GM19438 (cell line): ENCODE measurements around the gene ARHGDIA.
"Not testable (repeated sequence)": the region's sequence is repeated elsewhere in the genome, so short reads cannot be mapped to it uniquely, and the experiment has no call there.

Experiments
- ATAC-seq: cut with Tn5 transposase; IDR thresholded peaks from one replicate; pipeline ENCODE4 v1.9.1; 2021; ENCODE audit warnings: low read depth; ENCODE audit not compliant: unreplicated experiment

ARHGDIA gene

GRCh38 chr17:81844887-81845286 lies 26.2 kb downstream of the ARHGDIA start:
- ATAC-seq = no peak

- ATAC-seq = no peak
These were observed 26.7 kb downstream of the ARHGDIA start for GRCh38 chr17:81844327-81844851.

GRCh38 chr17:81843713-81844326 lies 27.3 kb downstream of the ARHGDIA start:
- ATAC-seq = no peak

- ATAC-seq = no peak
These were observed 28.2 kb downstream of the ARHGDIA start for GRCh38 chr17:81842725-81843504.

- no peak for ATAC-seq
These were observed 28.8 kb downstream of the ARHGDIA start for GRCh38 chr17:81842378-81842724.

- no peak for ATAC-seq
These were observed 29.3 kb downstream of the ARHGDIA start for GRCh38 chr17:81841866-81842265.

GRCh38 chr17:81840826-81841778 lies 30.0 kb downstream of the ARHGDIA start:
- ATAC-seq = no peak

GRCh38 chr17:81840059-81840458 lies 31.1 kb downstream of the ARHGDIA start:
- not testable (repeated sequence) for ATAC-seq

GRCh38 chr17:81839301-81839700 lies 31.8 kb downstream of the ARHGDIA start:
- no peak for ATAC-seq

GRCh38 chr17:81838753-81839255 lies 32.3 kb downstream of the ARHGDIA start:
- ATAC-seq = no peak

GRCh38 chr17:81837641-81838040 lies 33.5 kb downstream of the ARHGDIA start:
- ATAC-seq = no peak

- ATAC-seq = no peak
These were observed 36.3 kb downstream of the ARHGDIA start, which contains the start of gene PPP1R27 for GRCh38 chr17:81834831-81835267. PPP1R27 (minus strand) TSS chr17:81835050; CDS start chr17:81834953, 97 bp downstream.

GRCh38 chr17:81833921-81834830 lies 37.0 kb downstream of the ARHGDIA start:
- no peak for ATAC-seq

- peak; percentile 62 for ATAC-seq
These were observed 37.8 kb downstream of the ARHGDIA start, which contains the start of gene MCRIP1 for GRCh38 chr17:81833160-81833920. MCRIP1 (minus strand) TSS chr17:81833291; CDS start chr17:81824506, 8,785 bp downstream.

GRCh38 chr17:81832608-81833159 lies 38.5 kb downstream of the ARHGDIA start:
- ATAC-seq = peak; percentile 19

GRCh38 chr17:81831957-81832607 lies 39.1 kb downstream of the ARHGDIA start:
- no peak for ATAC-seq

GRCh38 chr17:81831563-81831956 lies 39.6 kb downstream of the ARHGDIA start:
- no peak for ATAC-seq

- no peak for ATAC-seq
These were observed 41.3 kb downstream of the ARHGDIA start for GRCh38 chr17:81829858-81830257.
